GM19023 (cell line): ENCODE results near the gene ORMDL2.

ENCODE experiments used
- ATAC-seq: cut with Tn5 transposase; IDR thresholded peaks from one replicate; pipeline ENCODE4 v1.9.1; 2021; ENCODE audit warnings: mild to moderate bottlenecking, moderate library complexity; ENCODE audit not compliant: unreplicated experiment

Gene ORMDL2

GRCh38 chr12:55817345-55818139 lies at the start of gene ORMDL2, which contains the start of gene SARNP:
Gene ORMDL2 (plus strand): TSS chr12:55818041. CDS start chr12:55819000, 959 bp downstream.
Gene SARNP (minus strand): TSS chr12:55817724. CDS start chr12:55817701, 23 bp downstream.
- ATAC-seq = peak; percentile 96

DNA sequence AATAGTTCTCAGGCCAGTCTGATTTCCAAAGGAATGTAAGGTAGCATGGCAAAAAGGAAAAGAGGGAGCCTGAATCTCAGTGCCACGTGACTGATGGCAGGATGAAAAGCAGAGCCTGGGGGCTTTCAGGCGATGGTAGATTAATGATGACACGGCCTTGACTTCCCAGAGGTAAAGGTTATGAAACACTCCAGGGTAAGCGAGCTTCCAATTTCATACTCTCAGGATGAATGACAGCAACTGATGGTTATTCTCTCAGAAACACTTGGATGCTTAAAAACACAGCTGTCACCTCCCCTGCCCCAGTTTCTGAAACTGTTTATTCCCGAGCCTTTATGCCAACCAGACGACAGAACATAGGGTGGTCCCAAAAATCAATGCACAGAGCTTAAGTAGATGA lies 46.1 kb upstream of the ORMDL2 start:
- no peak for ATAC-seq

DNA sequence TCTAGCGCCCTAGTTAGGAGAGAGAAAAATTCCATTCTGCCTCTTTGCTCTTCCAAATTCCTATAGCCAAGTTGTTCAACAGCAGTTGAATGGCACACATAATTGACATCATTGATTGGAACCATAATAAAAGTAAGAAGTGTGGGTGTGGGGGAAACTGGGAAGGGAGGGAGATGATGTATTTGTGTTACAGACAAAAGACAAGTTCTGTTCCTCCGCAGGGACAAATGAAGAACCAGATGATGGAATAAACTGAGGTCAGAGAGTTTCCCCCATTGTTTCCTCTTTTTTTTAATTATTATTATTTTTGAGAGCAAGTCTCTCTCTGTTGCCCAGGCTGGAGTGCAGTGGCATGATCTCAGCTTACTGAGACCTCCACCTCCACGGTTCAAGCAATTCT lies 40.0 kb upstream of the ORMDL2 start:
- ATAC-seq = no peak

DNA sequence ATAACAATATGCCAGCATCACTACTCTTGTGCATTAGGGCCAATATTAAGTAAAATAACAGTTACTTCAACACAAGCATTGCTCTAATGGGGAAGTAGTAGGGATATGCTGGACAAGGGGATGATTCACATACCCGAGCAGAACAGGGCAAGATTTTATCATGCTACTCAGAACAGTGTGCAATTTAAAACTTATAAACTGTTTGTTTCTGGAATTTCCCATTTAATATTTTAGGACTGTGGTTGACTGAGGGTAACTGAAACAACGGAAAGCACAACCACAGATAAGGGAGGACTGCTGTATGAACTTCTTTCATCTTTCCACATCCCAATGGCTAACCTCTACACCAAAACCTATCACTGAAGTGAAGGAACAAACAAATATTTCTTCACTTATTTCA lies 37.2 kb upstream of the ORMDL2 start:
- ATAC-seq = no peak

GRCh38 chr12:55788546-55788945 lies 29.3 kb upstream of the ORMDL2 start:
- no peak for ATAC-seq

GRCh38 chr12:55789171-55789570 lies 28.7 kb upstream of the ORMDL2 start:
- ATAC-seq = no peak

- ATAC-seq = no peak
These were observed 27.9 kb upstream of the ORMDL2 start for GRCh38 chr12:55789893-55790292.

DNA sequence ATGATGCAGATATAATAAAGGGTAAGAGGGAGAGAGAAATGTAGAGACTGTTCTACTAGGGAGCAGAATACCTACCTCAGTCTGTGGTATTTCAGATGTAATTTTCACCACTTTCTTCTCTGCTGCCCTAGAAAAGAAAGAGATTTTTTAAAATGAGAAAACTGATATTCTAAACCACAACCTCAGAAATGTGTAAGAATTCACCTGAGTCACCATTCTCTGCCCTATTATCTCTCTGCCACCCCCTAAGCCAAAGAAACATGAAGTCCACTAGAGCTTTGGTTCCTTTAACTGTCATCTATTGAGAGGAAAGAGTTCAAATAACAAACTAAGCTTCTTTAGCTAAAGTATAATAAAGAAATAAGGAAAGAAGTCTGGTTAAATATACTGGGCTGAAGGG lies 21.9 kb upstream of the ORMDL2 start:
- ATAC-seq = no peak

DNA sequence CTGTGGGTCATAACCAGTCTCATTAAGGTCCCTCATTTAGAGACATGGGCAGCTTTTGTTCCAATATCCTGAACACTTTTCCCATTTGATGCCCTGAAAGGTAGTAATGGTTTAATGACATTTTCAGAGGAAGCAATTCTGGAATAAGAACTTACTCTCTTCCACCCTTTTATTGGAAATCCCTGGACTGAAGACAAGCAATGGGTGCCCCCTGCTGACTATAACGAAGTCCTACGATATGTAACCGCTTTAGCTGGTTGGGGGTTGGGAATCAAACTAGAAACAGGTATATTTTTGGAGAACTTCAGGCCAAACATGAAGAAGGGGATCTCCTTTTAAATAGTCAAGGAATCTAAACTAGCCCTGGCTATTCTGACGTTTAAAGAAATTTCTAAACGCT lies 20.8 kb upstream of the ORMDL2 start:
- ATAC-seq = no peak

- ATAC-seq = no peak
These were observed 20.3 kb upstream of the ORMDL2 start for GRCh38 chr12:55797550-55797949.

DNA sequence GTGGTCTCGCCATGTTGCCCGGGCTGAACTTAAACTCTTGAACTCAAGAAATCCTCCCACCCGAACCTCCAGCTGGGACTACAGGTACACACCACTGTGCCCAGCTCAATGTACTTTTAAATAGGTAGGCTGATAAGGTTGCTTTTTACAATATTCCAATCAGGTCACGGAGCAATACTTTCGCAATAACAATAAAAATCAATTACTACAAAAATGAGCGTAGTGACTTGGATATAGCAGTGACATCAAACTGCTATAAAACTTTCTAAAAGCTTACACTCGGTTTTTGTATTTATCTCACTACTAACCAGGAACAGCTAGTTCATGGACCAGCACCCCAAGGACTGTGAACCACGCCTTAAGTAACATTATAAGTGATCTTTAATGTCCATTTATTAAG lies 10.9 kb upstream of the ORMDL2 start:
- no peak for ATAC-seq

DNA sequence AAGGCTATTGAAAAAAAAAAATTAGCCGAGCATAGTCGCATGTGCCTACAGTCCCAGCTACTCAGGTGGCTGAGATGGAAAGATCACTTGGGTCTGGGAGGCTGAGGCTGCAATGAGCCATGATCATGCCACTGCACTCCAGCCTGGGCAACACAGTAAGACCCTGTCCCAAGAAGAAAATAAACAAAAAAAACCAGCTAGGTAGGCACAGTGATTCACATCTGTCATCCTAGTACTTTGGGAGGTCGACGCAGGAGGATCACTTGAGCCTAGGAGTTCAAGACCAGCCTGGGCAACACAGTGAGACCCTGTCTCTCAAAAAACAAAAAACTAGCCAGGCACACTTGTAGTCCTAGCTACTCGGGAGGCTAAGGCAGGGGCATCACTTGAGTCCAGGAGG lies 8.6 kb upstream of the ORMDL2 start:
- no peak for ATAC-seq

DNA sequence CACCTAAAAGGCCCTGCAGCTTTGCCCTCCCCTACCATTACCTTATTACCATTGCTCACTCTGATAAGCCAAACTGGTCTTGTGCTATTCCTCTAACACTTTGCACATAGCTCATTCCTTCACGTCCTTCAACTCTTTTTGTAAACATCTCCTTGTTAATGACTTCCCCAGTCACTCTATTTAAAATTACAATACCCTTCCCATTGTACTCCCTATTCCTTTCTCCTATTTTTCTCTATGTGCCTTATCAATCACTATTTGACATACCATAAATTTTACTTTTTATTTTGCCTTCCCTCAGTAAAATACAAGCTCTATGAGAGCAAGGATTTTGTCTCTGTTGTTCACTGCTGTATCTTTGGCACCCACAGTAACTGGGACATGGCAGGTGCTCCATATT lies 5.8 kb upstream of the ORMDL2 start:
- no peak for ATAC-seq

GRCh38 chr12:55814257-55814656 lies 3.6 kb upstream of the ORMDL2 start:
- ATAC-seq = no peak

DNA sequence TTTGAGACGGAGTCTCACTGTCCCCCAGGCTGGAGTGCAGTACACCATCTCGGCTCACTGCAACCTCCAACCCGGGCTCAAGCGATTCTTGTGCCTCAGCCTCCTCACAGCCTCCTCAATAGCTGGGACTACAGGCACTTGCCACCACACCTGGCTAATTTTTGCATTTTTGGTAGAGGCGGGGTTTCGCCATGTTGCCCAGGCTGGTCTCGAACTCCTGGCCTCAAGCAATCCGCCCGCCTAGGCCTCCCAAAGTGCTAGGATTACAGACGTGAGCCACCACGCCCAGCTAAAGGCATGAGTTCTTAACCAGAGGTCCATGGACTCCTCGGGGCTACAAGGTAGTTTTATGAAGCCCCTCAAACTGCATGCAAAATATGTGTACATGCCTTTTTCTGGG lies 2.4 kb upstream of the ORMDL2 start:
- no peak for ATAC-seq

GRCh38 chr12:55816881-55817344 lies 928 bp upstream of the ORMDL2 start:
- no peak for ATAC-seq

GRCh38 chr12:55818140-55818728 lies 393 bp downstream of the ORMDL2 start:
- peak; percentile 32 for ATAC-seq

DNA sequence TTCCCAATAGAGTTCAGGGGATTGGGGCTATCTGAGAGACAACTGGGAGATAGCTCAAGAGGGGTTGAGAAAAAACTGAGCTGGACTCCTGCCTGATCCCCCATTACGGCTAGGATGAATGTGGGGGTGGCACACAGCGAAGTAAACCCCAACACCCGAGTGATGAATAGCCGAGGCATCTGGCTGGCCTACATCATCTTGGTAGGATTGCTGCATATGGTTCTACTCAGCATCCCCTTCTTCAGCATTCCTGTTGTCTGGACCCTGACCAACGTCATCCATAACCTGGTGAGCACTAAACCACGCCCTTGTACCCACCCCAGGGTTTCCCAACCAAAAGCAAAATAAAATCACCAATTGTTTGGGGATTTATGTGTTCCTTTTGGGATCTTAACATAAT lies 1.0 kb downstream of the ORMDL2 start:
- no peak for ATAC-seq

GRCh38 chr12:55820679-55821078 lies 2.8 kb downstream of the ORMDL2 start:
- no peak for ATAC-seq

DNA sequence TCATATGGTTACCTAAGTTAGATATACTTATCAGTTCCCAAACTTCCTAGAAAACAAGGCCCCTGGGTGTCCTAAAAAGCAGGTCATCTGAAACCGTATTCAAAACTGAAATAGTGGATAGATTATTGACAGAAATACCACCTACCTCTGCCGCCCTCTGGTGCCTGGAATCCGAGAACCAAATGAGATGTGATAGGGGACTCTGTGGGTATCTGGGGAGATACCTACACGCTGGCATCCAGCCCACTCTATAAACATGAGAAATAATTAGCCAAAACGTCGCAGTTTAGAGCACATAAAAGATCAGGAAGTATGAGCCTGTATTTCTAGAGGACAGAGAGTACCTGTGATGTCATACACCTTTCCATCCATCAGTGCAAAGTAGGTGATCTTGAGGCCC lies 4.4 kb downstream of the ORMDL2 start:
- no peak for ATAC-seq

DNA sequence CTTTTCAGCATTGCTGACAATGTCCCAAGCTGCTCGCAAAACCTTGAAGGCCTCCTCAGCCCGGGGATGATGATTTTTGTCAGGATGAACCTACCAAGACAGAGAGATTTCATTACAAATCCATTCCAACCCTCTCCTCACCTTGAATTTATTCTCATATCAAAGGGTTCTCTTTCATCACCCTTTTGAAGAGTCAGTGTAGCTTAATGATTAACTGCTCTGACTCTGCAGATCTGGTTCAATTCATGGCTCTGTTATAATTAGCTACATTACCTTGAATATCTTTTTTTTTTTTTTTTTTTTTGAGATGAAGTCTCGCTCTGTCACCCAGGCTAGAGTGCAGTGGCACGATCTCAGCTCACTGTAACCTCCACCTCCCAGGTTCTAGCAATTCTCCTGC lies 5.6 kb downstream of the ORMDL2 start:
- ATAC-seq = no peak

- ATAC-seq = no peak
These were observed 6.9 kb downstream of the ORMDL2 start for GRCh38 chr12:55824726-55825125.
